Daoy (cell line): ENCODE measurements around the gene SAMD3. TPM values are rescaled to one million over a fixed set of nuclear protein-coding genes. Genes with fewer than 3 reads are reported as not detected.
"Not testable (repeated sequence)": the region's sequence is repeated elsewhere in the genome, so short reads cannot be mapped to it uniquely, and the experiment has no call there.

Experiments
- DNase-seq: peaks from one replicate; pipeline ENCODE4 v3.0.0-alpha.2; 2015; ENCODE audit warnings: low read depth
- total RNA-seq: library from RNA; depleted of rRNA; stranded (reverse); fragments of >200 nt; shearing (Covaris generic); gene quantifications from 2 replicates; pipeline ENCODE4 v1.2.3, GENCODE V29; 2014; rRNA removed

Gene SAMD3
- total RNA-seq = not detected in 2 replicates

GRCh38 chr6:130222775-130223174, at the start of gene SAMD3:
SAMD3 (minus strand) TSS chr6:130222951; CDS start chr6:130215273, 7,678 bp downstream.
- no peak for DNase-seq

- DNase-seq = no peak
Measured at GRCh38 chr6:130269969-130270635, 47.4 kb upstream of the SAMD3 start.

- DNase-seq = not testable (repeated sequence)
Measured at GRCh38 chr6:130265553-130265952, 42.8 kb upstream of the SAMD3 start.

GRCh38 chr6:130262008-130262407, 39.3 kb upstream of the SAMD3 start:
- DNase-seq = no peak

GRCh38 chr6:130261558-130261957, 38.8 kb upstream of the SAMD3 start:
- DNase-seq = not testable (repeated sequence)

GRCh38 chr6:130260614-130261241, 38.0 kb upstream of the SAMD3 start:
- DNase-seq = not testable (repeated sequence)

- DNase-seq = not testable (repeated sequence)
Measured at GRCh38 chr6:130260050-130260462, 37.3 kb upstream of the SAMD3 start.

GRCh38 chr6:130259557-130259956, 36.8 kb upstream of the SAMD3 start:
- DNase-seq = no peak

GRCh38 chr6:130259140-130259539, 36.4 kb upstream of the SAMD3 start:
- no peak for DNase-seq

- DNase-seq = no peak
Measured at GRCh38 chr6:130252527-130253237, 29.9 kb upstream of the SAMD3 start.

GRCh38 chr6:130245267-130245666, 22.5 kb upstream of the SAMD3 start:
- no peak for DNase-seq

GRCh38 chr6:130244728-130245127, 22.0 kb upstream of the SAMD3 start:
- DNase-seq = no peak

GRCh38 chr6:130240232-130240631, 17.5 kb upstream of the SAMD3 start:
- no peak for DNase-seq

- no peak for DNase-seq
Measured at GRCh38 chr6:130239755-130240154, 17.0 kb upstream of the SAMD3 start.

GRCh38 chr6:130233330-130233729, 10.6 kb upstream of the SAMD3 start:
- no peak for DNase-seq

- DNase-seq = not testable (repeated sequence)
Measured at GRCh38 chr6:130230531-130230930, 7.8 kb upstream of the SAMD3 start.

- no peak for DNase-seq
Measured at GRCh38 chr6:130229645-130230044, 6.9 kb upstream of the SAMD3 start.

GRCh38 chr6:130223508-130223907, 757 bp upstream of the SAMD3 start:
- DNase-seq = no peak

- no peak for DNase-seq
Measured at GRCh38 chr6:130218134-130218533, 4.6 kb downstream of the SAMD3 start.

- DNase-seq = no peak
Measured at GRCh38 chr6:130216620-130217019, 6.1 kb downstream of the SAMD3 start.

- no peak for DNase-seq
Measured at GRCh38 chr6:130215526-130215925, 7.2 kb downstream of the SAMD3 start.

- DNase-seq = no peak
Measured at GRCh38 chr6:130212215-130212874, 10.4 kb downstream of the SAMD3 start.
